ENCODE measurements around the gene CHST3. TPM values are rescaled to one million over a fixed set of nuclear protein-coding genes. Genes with fewer than 3 reads are reported as not detected.

CHST3 gene
- total RNA-seq, 1 experiment from 2014 or later: 6.1 TPM

- H3K4me1 ChIP-seq (ENCODE audit: insufficient read depth, low read length): no peaks in the 10 kb centered on the region
- Mint-ChIP-seq H3K4me3 (no peak overlapping the region), H3K27ac (no peak overlapping the region), H3K9me3 (peaks cover 5 to 10% of the 10 kb centered on the region in 2 experiments), H3K4me1 (peaks cover 0 to 3% of the 10 kb centered on the region in 2 experiments; a peak in 1 of 4 replicates), H3K36me3 (ENCODE audit: insufficient read depth in 1 of 3, low read depth in 3 of 3) (peaks cover 12 to 14% (median 14%) of the 10 kb centered on the region in 3 experiments; a peak in 6 of 7 replicates), H3K27me3 (ENCODE audit: low read depth) (no peaks in the 10 kb centered on the region; the same call in 1 of the 2 replicates)
- H2BK5ac ChIP-seq (ENCODE audit: insufficient read length, low read length): no peak overlapping the region
- no peak overlapping the region for H2BK20ac ChIP-seq (ENCODE audit: low read depth, low read length, poor library complexity, severe bottlenecking)
- H3K79me1 ChIP-seq (ENCODE audit: insufficient read depth, low read depth, low read length, poor library complexity, severe bottlenecking): no peaks in the 10 kb centered on the region
- H3K4me2 ChIP-seq (ENCODE audit: insufficient read depth, insufficient read length, low read length): no peak overlapping the region
- no peak overlapping the region for H4K8ac ChIP-seq (replicated peaks; ENCODE audit: insufficient read length, low read depth, low read length)
- no peak overlapping the region for H4K91ac ChIP-seq (ENCODE audit: insufficient read length, low read depth, low read length)
- no peak overlapping the region for H3K56ac ChIP-seq (ENCODE audit: insufficient read length, low read depth, low read length)
- no peak overlapping the region for H3T11ph ChIP-seq (ENCODE audit: low read length)
- no peak overlapping the region for H3K4ac ChIP-seq (ENCODE audit: low read depth, low read length)
- no peaks in the 10 kb centered on the region for H4K20me1 ChIP-seq (ENCODE audit: control insufficient read depth, insufficient read depth, insufficient read length)
- H2AFZ ChIP-seq (ENCODE audit: low read length): no peak overlapping the region
- no peak overlapping the region for H2BK120ac ChIP-seq (ENCODE audit: low read depth, low read length, poor library complexity, severe bottlenecking)
- H3K14ac ChIP-seq (ENCODE audit: insufficient read depth, low read length): no peak overlapping the region
- no peak overlapping the region for H2BK15ac ChIP-seq (ENCODE audit: low read depth, low read length)
- H4K5ac ChIP-seq (ENCODE audit: insufficient read length, low read depth, low read length): no peak overlapping the region
- WGBS (ENCODE audit: extremely low coverage, insufficient read length, low lambda C conversion rate): no CpG with 5 or more reads among the region's 7 CpGs
- no peak for TF ChIP-seq CTCF (conservative IDR thresholded peaks at IDR 0.05)
- H3K23ac ChIP-seq (ENCODE audit: insufficient read length, low read depth, low read length): no peak overlapping the region
- no peaks in the 10 kb centered on the region for H3K9me3 ChIP-seq (ENCODE audit: control insufficient read depth, low read depth, low read length)
- H2BK12ac ChIP-seq (ENCODE audit: insufficient read length, low read depth, low read length): no peak overlapping the region
- no peak overlapping the region for H3K18ac ChIP-seq (ENCODE audit: insufficient read length, low read depth, low read length)
- H3K27me3 ChIP-seq (ENCODE audit: insufficient read depth, low read length): no peaks in the 10 kb centered on the region
- H3K9ac ChIP-seq (ENCODE audit: extremely low read depth, insufficient read length, low read length): no peak overlapping the region
- H3K79me2 ChIP-seq (ENCODE audit: insufficient read depth, low read length): no peaks in the 10 kb centered on the region
- no peak overlapping the region for H3K27ac ChIP-seq (ENCODE audit: insufficient read length, low read depth, low read length)
- H2AK5ac ChIP-seq (ENCODE audit: insufficient read length, low read length): no peak overlapping the region
- DNase-seq: no peak
- H3K23me2 ChIP-seq (ENCODE audit: insufficient read length, low read depth, low read length, poor library complexity, severe bottlenecking): no peaks in the 10 kb centered on the region
These were observed 26.6 kb downstream of the CHST3 start for GRCh38 chr10:71990706-71991269.

All from H9 (cell line).